GM23338 (cell line): ENCODE measurements around the gene TRAF3IP3. TPM values are rescaled to one million over a fixed set of nuclear protein-coding genes. Genes with fewer than 3 reads are reported as not detected.

Experiments used
- ATAC-seq: fragments of 200-7000 bp; cut with Tn5 transposase; 3 replicates; pipeline ENCODE4 v1.9.1; 2020
- DNase-seq: peaks from one replicate; pipeline ENCODE4 v3.0.0-alpha.2; 2015; ENCODE audit warnings: low spot score
- H2AFZ ChIP-seq: fragments of 200-600 bp; sonication (generic); 2 replicates; pipeline ENCODE4 v1.8.0; 2016; ENCODE audit warnings: antibody characterized with exemption, mild to moderate bottlenecking, moderate library complexity
- H3F3A ChIP-seq: fragments of 200-600 bp; sonication (generic); replicated peaks from 2 replicates; pipeline ENCODE4 v1.8.0; 2017; ENCODE audit warnings: antibody characterized with exemption, mixed run types, low read depth
- H3K27ac ChIP-seq: fragments of 200-600 bp; sonication (generic); 2 replicates; pipeline ENCODE4 v1.6.1; 2016; ENCODE audit warnings: low read depth
- H3K27me3 ChIP-seq: fragments of 200-600 bp; sonication (generic); 2 replicates; pipeline ENCODE4 v1.8.0; 2016; ENCODE audit warnings: mild to moderate bottlenecking, mixed run types, moderate library complexity; ENCODE audit not compliant: insufficient read depth
- H3K36me3 ChIP-seq: fragments of 200-600 bp; sonication (generic); 2 replicates; pipeline ENCODE4 v1.8.0; 2016; ENCODE audit warnings: mild to moderate bottlenecking; ENCODE audit not compliant: insufficient read depth
- H3K4me1 ChIP-seq: fragments of 200-600 bp; sonication (generic); 2 replicates; pipeline ENCODE4 v1.8.0; 2016; ENCODE audit warnings: mild to moderate bottlenecking, moderate library complexity; ENCODE audit not compliant: insufficient read depth
- H3K4me2 ChIP-seq: fragments of 200-600 bp; sonication (generic); 2 replicates; pipeline ENCODE4 v1.7.1; 2017; ENCODE audit warnings: mixed run types
- H3K4me3 ChIP-seq: fragments of 200-600 bp; sonication (generic); 2 replicates; pipeline ENCODE4 v1.6.1; 2016; ENCODE audit warnings: mixed run types
- H3K79me2 ChIP-seq: fragments of 200-600 bp; sonication (generic); replicated peaks from 2 replicates; pipeline ENCODE4 v1.8.0; 2017; ENCODE audit warnings: mild to moderate bottlenecking; ENCODE audit not compliant: insufficient read depth
- H3K9me2 ChIP-seq: fragments of 200-600 bp; sonication (generic); 2 replicates; pipeline ENCODE4 v1.8.0; 2017; ENCODE audit not compliant: insufficient read depth
- H4K20me1 ChIP-seq: fragments of 200-600 bp; sonication (generic); replicated peaks from 2 replicates; pipeline ENCODE4 v1.8.0; 2017; ENCODE audit warnings: mild to moderate bottlenecking; ENCODE audit not compliant: insufficient read depth
- H3K27ac Mint-ChIP-seq: 2 replicates; pipeline ENCODE4 v1.8.0; 2020; ENCODE audit warnings: inconsistent platforms, mild to moderate bottlenecking, moderate library complexity, mixed read lengths
- H3K27me3 Mint-ChIP-seq: 3 replicates; pipeline ENCODE4 v1.8.0; 2022; ENCODE audit warnings: low read depth, mild to moderate bottlenecking, moderate library complexity, mixed read lengths, inconsistent platforms; ENCODE audit not compliant: insufficient read depth, poor library complexity
- H3K36me3 Mint-ChIP-seq: 3 replicates; pipeline ENCODE4 v1.8.0; 2021; ENCODE audit warnings: low read depth, mild to moderate bottlenecking, inconsistent platforms, moderate library complexity, mixed read lengths
- H3K4me1 Mint-ChIP-seq: 3 replicates; pipeline ENCODE4 v1.8.0; 2020; ENCODE audit warnings: mild to moderate bottlenecking, inconsistent platforms, mixed read lengths
- H3K4me3 Mint-ChIP-seq: 3 replicates; pipeline ENCODE4 v1.8.0; 2021; ENCODE audit warnings: moderate library complexity, mild to moderate bottlenecking, inconsistent platforms, mixed read lengths
- H3K9me3 Mint-ChIP-seq: 3 replicates; pipeline ENCODE4 v1.8.0; 2020; ENCODE audit warnings: moderate library complexity, mild to moderate bottlenecking, inconsistent platforms, mixed read lengths
- CREB1 ChIP-seq: fragments of 250-450 bp; sonication (Bioruptor Pico); IDR thresholded peaks from 2 replicates; pipeline ENCODE4 v1.5.0; 2020; ENCODE audit warnings: low read depth, mild to moderate bottlenecking, moderate library complexity
- EZH2phosphoT487 ChIP-seq: fragments of 200-600 bp; sonication (generic); IDR thresholded peaks from one replicate; pipeline ENCODE4 v1.8.1; 2018; ENCODE audit warnings: antibody characterized with exemption; ENCODE audit not compliant: unreplicated experiment
- NANOG ChIP-seq: IDR thresholded peaks from 2 replicates; pipeline ENCODE4 v1.6.1; 2016; ENCODE audit warnings: antibody characterized with exemption, borderline replicate concordance
- POLR2AphosphoS5 ChIP-seq: IDR thresholded peaks from 2 replicates; pipeline ENCODE4 v1.6.1; 2016; ENCODE audit warnings: antibody characterized with exemption, low read depth
- REST ChIP-seq: IDR thresholded peaks from one replicate; pipeline ENCODE4 v1.6.1; 2018; ENCODE audit warnings: antibody characterized with exemption; ENCODE audit not compliant: unreplicated experiment
- ZNF114 ChIP-seq: fragments of 250-450 bp; sonication (Bioruptor Pico); IDR thresholded peaks from 2 replicates; pipeline ENCODE4 v1.5.0; 2020; ENCODE audit warnings: mild to moderate bottlenecking, moderate library complexity
- ZNF462 ChIP-seq: fragments of 250-450 bp; sonication (Bioruptor Pico); IDR thresholded peaks from 2 replicates; pipeline ENCODE4 v1.5.0; 2020; ENCODE audit warnings: mild to moderate bottlenecking, moderate library complexity
- polyA plus RNA-seq: library from polyadenylated mRNA; unstranded; fragments of >200 nt; fragmentation: Nextera tagmentation; extraction: Ambion mirVana; gene quantifications from 2 replicates; pipeline ENCODE4 v1.2.1, GENCODE V29; 2016
- total RNA-seq: library from RNA; depleted of rRNA; stranded (reverse); fragments of >200 nt; shearing (Covaris generic); gene quantifications from 2 replicates; pipeline ENCODE4 v1.2.3, GENCODE V29; 2014

Gene TRAF3IP3
- total and polyA plus RNA-seq, 2 experiments from 2014 or later: not detected

GRCh38 chr1:209815490-209815889 is 59.6 kb downstream of the TRAF3IP3 start (continued):
- no peak for TF ChIP-seq ZNF462

GRCh38 chr1:209815931-209816341 is 60.1 kb downstream of the TRAF3IP3 start:
- no peaks in the 10 kb centered on the region for H3K9me2 ChIP-seq
- no peaks in the 10 kb centered on the region for H3K9me3 Mint-ChIP-seq
- peaks cover 7% of the 10 kb centered on the region; the same call in 2 of the 3 replicates for H3K4me1 Mint-ChIP-seq

More at GRCh38 chr1:209815931-209816341, 60.1 kb downstream of the TRAF3IP3 start:
- Histone ChIP-seq H3K4me1 (no peaks in the 10 kb centered on the region), H2AFZ (peak overlapping the region; percentile 72; the same call in 1 of the 2 replicates), H3K79me2 (no peaks in the 10 kb centered on the region), H3K4me3 (no peak overlapping the region), H4K20me1 (no peaks in the 10 kb centered on the region), H3K27me3 (no peaks in the 10 kb centered on the region), H3F3A (no peaks in the 10 kb centered on the region), H3K36me3 (no peaks in the 10 kb centered on the region), H3K4me2 (no peak overlapping the region), H3K27ac (no peak overlapping the region)
- DNase-seq (peak; percentile 3), ATAC-seq (no peak)
- Mint-ChIP-seq H3K27ac (no peak overlapping the region; the same call in 1 of the 2 replicates), H3K4me3 (no peak overlapping the region), H3K27me3 (peaks cover 10% of the 10 kb centered on the region), H3K36me3 (no peaks in the 10 kb centered on the region)
- TF ChIP-seq EZH2phosphoT487 (no peak), POLR2AphosphoS5 (no peak), ZNF114 (CRISPR knock-in tag) (no peak), NANOG (no peak), CREB1 (CRISPR knock-in tag) (no peak), REST (no peak)
